Suprapubic skin (tissue), 4 donors: ENCODE measurements around the gene KIRREL3. TPM values are rescaled to one million over a fixed set of nuclear protein-coding genes. Genes with fewer than 3 reads are reported as not detected.
A peak's percentile ranks its signal among the peaks of the same experiment; 100 is the strongest.

Experiments used
- DNase-seq, 2 donors: peaks; one replicate each; pipeline ENCODE4 v3.0.0-alpha.2; 2019; ENCODE audit warnings: low spot score in 2 of 2
- H3K27ac ChIP-seq: fragments of 200-600 bp; sonication (generic); one replicate; pipeline ENCODE4 v1.5.1; 2019
- H3K27me3 ChIP-seq: fragments of 200-600 bp; sonication (generic); one replicate; pipeline ENCODE4 v1.5.1; 2019
- H3K36me3 ChIP-seq: fragments of 200-600 bp; sonication (generic); one replicate; pipeline ENCODE4 v1.5.1; 2019
- H3K4me1 ChIP-seq: fragments of 200-600 bp; sonication (generic); one replicate; pipeline ENCODE4 v1.5.1; 2019
- H3K4me3 ChIP-seq: fragments of 200-600 bp; sonication (generic); one replicate; pipeline ENCODE4 v1.5.1; 2019; ENCODE audit warnings: mild to moderate bottlenecking
- H3K9me3 ChIP-seq: fragments of 200-600 bp; sonication (generic); one replicate; pipeline ENCODE4 v1.5.1; 2019
- EP300 ChIP-seq: sonication (generic); formaldehyde crosslinking; IDR thresholded peaks from one replicate; pipeline ENCODE4 v1.6.1; 2017; ENCODE audit warnings: antibody characterized with exemption
- POLR2A ChIP-seq, 2 donors: fragments of 450-650 bp; IDR thresholded peaks; one replicate each; pipeline ENCODE4 v1.6.1; 2017; ENCODE audit warnings: antibody characterized with exemption in 2 of 2, mild to moderate bottlenecking in 2 of 2, moderate library complexity in 2 of 2
- POLR2AphosphoS5 ChIP-seq, 3 donors: sonication (generic); formaldehyde crosslinking; IDR thresholded peaks; one replicate each; pipeline ENCODE4 v1.6.1; 2017; ENCODE audit warnings: antibody characterized with exemption in 3 of 3
- WGBS: methylation state at CpG from one replicate; pipeline ENCODE4 v1.1.5; 2018; 5-methylcytosine and 5-hydroxymethylcytosine counted together
- total RNA-seq, 4 donors: library from RNA; depleted of rRNA; stranded (reverse); fragments of >200 nt; gene quantifications; one replicate each; pipeline ENCODE4 v1.1.0, GENCODE V29; 2016
- TF ChIP-seq, protein P1 (sequence below), 2 donors: fragments of 200-600 bp in 1 of 2; fragments of 450-650 bp in 1 of 2; sonication (generic) in 1 of 2; IDR thresholded peaks; one replicate each; pipeline ENCODE4 v1.5.1; 2016 to 2019; ENCODE audit warnings: antibody characterized with exemption in 2 of 2, mild to moderate bottlenecking in 1 of 2, moderate library complexity in 1 of 2

The KIRREL3 gene
- under 1 TPM in 1 of 4 donors, not detected in 3; 0.17 TPM for total RNA-seq

DNA sequence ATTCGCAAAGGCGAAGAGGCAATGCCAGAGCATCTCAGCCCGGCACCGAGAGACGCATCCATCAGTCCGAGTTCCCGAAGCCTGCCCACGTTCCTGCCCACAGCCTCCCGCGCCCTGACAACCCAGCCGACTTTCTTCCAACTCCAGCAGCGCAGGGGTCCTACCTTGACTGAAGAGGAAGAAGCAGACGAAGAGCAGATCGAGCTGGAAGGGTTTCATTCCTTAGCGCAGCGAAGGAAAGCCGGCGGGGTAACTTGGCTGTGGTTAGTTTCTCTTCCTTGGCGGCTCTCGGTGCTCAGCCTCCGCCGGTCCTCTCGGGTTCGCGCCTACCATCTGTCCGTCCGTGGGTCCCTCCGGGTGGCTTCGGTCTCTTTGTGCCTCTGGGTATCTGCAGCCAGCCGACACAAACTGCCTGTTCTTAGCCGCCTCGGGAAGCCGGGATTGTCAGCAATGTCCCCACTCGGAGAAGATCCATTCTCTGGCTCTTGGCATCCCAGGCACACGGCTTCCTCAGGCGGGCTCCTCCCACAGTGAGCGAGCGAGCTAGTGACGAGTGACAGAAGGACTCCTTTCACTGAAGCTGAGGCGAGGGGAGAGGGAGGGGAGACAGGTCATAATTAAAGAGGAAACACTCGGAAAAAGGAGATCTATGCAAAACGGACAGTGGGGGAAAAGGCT lies at the start of gene KIRREL3:
TSS of gene KIRREL3 (minus strand) at position 480 of the 678 bp plus-strand sequence.
- WGBS: 1% methylated on average over 36 of the region's 42 CpGs
- H3K36me3 ChIP-seq: no peaks in the 10 kb centered on the region
- H3K4me1 ChIP-seq: peaks cover 19% of the 10 kb centered on the region
- no peak for TF ChIP-seq POLR2A (IDR thresholded peaks at IDR 0.05)
- TF ChIP-seq POLR2AphosphoS5 (IDR thresholded peaks at IDR 0.05): no peak
- TF ChIP-seq, protein P1, sequence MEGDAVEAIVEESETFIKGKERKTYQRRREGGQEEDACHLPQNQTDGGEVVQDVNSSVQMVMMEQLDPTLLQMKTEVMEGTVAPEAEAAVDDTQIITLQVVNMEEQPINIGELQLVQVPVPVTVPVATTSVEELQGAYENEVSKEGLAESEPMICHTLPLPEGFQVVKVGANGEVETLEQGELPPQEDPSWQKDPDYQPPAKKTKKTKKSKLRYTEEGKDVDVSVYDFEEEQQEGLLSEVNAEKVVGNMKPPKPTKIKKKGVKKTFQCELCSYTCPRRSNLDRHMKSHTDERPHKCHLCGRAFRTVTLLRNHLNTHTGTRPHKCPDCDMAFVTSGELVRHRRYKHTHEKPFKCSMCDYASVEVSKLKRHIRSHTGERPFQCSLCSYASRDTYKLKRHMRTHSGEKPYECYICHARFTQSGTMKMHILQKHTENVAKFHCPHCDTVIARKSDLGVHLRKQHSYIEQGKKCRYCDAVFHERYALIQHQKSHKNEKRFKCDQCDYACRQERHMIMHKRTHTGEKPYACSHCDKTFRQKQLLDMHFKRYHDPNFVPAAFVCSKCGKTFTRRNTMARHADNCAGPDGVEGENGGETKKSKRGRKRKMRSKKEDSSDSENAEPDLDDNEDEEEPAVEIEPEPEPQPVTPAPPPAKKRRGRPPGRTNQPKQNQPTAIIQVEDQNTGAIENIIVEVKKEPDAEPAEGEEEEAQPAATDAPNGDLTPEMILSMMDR (IDR thresholded peaks at IDR 0.05): no peak
- no peak for TF ChIP-seq EP300
- DNase-seq: no peak
- peak within 1 kb of the TSS; percentile 42 for H3K4me3 ChIP-seq
- no peak within 1 kb of the TSS for H3K27ac ChIP-seq
- H3K9me3 ChIP-seq: no peaks in the 10 kb centered on the region
- H3K27me3 ChIP-seq: peaks cover 90% of the 10 kb centered on the region

DNA sequence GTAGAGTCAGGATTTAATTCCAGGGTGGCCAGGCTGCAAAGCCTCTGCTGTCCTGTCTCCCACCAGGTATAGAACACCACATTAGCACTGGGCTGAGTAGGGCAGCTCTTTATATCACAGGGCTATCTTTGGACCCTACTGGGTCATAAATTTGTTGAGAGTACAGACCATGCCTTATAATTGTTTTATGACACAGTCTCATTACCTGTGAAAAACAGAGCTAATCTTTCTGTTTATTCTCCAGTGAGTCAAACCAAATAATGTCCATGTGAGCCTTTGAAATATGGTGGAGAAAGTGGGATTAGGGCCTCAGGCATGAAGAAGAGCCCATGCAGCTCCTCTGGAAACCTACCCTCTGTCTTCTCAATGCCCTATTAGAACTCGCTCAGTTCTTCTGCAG lies 49.6 kb upstream of the KIRREL3 start:
- Histone ChIP-seq H3K27ac (no peak overlapping the region), H3K4me1 (no peaks in the 10 kb centered on the region), H3K27me3 (no peaks in the 10 kb centered on the region), H3K9me3 (no peaks in the 10 kb centered on the region), H3K4me3 (no peak overlapping the region), H3K36me3 (no peaks in the 10 kb centered on the region)
- TF ChIP-seq POLR2A (IDR thresholded peaks at IDR 0.05): no peak
- TF ChIP-seq POLR2AphosphoS5 (IDR thresholded peaks at IDR 0.05): no peak
- TF ChIP-seq EP300: no peak
- TF ChIP-seq, protein P1 (IDR thresholded peaks at IDR 0.05): no peak
- 88% methylated on average over 1 of the region's 1 CpG for WGBS
- no peak for DNase-seq

DNA sequence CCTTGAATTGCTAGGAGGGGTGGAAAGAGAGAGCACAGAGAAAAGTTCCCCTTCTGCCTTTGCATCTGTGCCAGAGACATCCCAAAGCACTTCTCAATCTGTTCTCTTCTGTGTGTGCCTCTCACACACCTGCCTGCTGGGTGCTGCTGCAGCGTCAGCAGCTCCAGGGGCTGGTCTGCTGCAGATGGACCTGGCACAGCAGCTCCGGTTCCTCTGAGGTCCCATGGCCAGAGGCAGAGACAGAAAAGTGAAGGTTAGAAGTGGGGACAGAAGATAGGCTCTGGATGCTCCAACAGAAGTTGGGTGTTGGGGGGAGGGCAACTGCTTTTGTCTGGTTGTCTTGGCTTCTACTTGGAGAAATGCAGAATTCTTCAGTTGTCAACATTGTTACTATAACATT lies 48.9 kb upstream of the KIRREL3 start:
- Histone ChIP-seq H3K27me3 (no peaks in the 10 kb centered on the region), H3K27ac (no peak overlapping the region), H3K4me3 (no peak overlapping the region), H3K9me3 (no peaks in the 10 kb centered on the region), H3K36me3 (no peaks in the 10 kb centered on the region), H3K4me1 (no peaks in the 10 kb centered on the region)
- DNase-seq: no peak
- TF ChIP-seq POLR2AphosphoS5 (IDR thresholded peaks at IDR 0.05) (no peak), EP300 (no peak), POLR2A (IDR thresholded peaks at IDR 0.05) (no peak)
- TF ChIP-seq, protein P1 (IDR thresholded peaks at IDR 0.05): no peak
- 59% methylated on average over 2 of the region's 2 CpGs for WGBS

DNA sequence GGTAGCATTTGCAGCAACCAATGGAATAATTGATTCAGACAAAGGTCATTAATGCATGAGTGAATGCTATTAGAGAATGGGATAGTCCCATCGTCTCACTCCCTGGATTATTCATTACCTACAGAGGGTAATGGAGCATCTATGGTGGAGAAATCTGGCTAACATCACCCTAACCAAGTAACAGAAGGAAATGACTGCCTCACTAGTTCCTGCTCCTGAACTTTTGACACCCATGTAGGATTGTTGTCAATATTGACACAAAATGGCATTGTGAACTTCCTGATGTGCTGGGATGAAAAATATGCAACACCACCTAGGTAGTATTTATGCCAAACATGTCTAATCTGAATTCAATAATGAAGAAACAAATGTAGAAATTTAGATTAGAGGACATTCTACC lies 44.0 kb upstream of the KIRREL3 start:
- Histone ChIP-seq H3K9me3 (no peaks in the 10 kb centered on the region), H3K27ac (no peak overlapping the region), H3K27me3 (no peaks in the 10 kb centered on the region), H3K36me3 (no peaks in the 10 kb centered on the region), H3K4me3 (no peak overlapping the region), H3K4me1 (no peaks in the 10 kb centered on the region)
- TF ChIP-seq EP300 (no peak), POLR2AphosphoS5 (IDR thresholded peaks at IDR 0.05) (no peak), POLR2A (IDR thresholded peaks at IDR 0.05) (no peak)
- TF ChIP-seq, protein P1 (IDR thresholded peaks at IDR 0.05): no peak
- WGBS: 71% methylated on average over 1 of the region's 1 CpG
- no peak for DNase-seq

DNA sequence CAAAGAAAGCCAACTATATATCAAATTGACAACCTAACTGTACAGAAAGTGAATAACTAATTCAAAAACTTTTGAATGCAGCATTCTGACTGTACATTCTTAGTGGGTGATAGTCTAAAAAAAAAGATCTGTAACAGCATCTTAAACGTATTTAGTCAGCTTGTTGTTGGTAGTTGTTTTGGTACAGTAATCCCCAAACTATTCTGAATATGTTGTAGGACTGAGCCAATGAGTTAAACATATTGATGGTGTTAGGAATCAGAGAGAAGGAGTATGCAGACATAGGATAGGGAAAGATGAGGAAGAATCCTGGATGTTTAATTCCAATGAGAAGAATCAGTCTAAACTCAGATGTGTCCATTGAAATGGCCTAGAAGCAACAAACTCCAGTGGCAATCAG lies 41.9 kb upstream of the KIRREL3 start:
- TF ChIP-seq POLR2A (IDR thresholded peaks at IDR 0.05) (no peak), EP300 (no peak), POLR2AphosphoS5 (IDR thresholded peaks at IDR 0.05) (no peak)
- TF ChIP-seq, protein P1 (IDR thresholded peaks at IDR 0.05): no peak
- peaks cover 6% of the 10 kb centered on the region for H3K27me3 ChIP-seq
- no peak for DNase-seq
- no peak overlapping the region for H3K4me3 ChIP-seq
- WGBS: 32% methylated on average over 1 of the region's 1 CpG
- no peaks in the 10 kb centered on the region for H3K36me3 ChIP-seq
- no peak overlapping the region for H3K27ac ChIP-seq
- H3K9me3 ChIP-seq: no peaks in the 10 kb centered on the region
- no peaks in the 10 kb centered on the region for H3K4me1 ChIP-seq
